Gastrocnemius medialis (tissue), 4 donors: ENCODE measurements around the gene BIRC2.

Experiments
- POLR2A ChIP-seq, 2 donors: fragments of 450-650 bp; IDR thresholded peaks; one replicate each; pipeline ENCODE4 v1.6.1; 2017; ENCODE audit warnings: antibody characterized with exemption in 2 of 2, mild to moderate bottlenecking in 2 of 2, moderate library complexity in 2 of 2
- TF ChIP-seq, protein P1 (sequence below), 5 experiments: fragments of 450-650 bp in 3 of 5; fragments of 200-600 bp in 2 of 5; sonication (generic) in 2 of 5; IDR thresholded peaks in 4 of 5; conservative IDR thresholded peaks in 1 of 5; 1 replicate in 4 of 5; 2 replicates in 1 of 5; pipeline ENCODE4 v1.5.1; 2016 to 2019; ENCODE audit warnings: antibody characterized with exemption in 5 of 5, mild to moderate bottlenecking in 3 of 5, moderate library complexity in 3 of 5

DNA sequence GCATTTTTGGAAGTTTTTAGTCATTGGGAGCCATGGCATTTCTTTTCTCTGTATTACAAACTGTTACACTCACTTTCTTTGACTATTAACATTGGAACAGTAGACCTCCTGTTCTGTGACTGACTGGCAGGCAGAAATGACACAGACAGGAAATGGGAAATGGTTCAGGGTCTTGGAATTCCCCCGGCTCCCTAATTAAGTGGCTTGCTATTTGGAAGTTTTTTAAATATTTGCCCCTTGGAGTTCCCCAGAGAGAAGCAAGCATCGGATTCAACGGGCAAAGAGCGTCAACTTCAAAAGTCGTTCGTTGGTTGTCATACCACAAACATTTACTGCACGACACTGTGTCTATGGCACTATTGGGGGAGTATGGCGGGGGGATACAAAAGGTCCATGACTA is 1.1 kb upstream of the BIRC2 start:
- TF ChIP-seq, protein P1, sequence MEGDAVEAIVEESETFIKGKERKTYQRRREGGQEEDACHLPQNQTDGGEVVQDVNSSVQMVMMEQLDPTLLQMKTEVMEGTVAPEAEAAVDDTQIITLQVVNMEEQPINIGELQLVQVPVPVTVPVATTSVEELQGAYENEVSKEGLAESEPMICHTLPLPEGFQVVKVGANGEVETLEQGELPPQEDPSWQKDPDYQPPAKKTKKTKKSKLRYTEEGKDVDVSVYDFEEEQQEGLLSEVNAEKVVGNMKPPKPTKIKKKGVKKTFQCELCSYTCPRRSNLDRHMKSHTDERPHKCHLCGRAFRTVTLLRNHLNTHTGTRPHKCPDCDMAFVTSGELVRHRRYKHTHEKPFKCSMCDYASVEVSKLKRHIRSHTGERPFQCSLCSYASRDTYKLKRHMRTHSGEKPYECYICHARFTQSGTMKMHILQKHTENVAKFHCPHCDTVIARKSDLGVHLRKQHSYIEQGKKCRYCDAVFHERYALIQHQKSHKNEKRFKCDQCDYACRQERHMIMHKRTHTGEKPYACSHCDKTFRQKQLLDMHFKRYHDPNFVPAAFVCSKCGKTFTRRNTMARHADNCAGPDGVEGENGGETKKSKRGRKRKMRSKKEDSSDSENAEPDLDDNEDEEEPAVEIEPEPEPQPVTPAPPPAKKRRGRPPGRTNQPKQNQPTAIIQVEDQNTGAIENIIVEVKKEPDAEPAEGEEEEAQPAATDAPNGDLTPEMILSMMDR (IDR thresholded peaks at IDR 0.05 in 4 of 5, conservative IDR thresholded peaks at IDR 0.05 in 1 of 5), result no peak
- TF ChIP-seq POLR2A (IDR thresholded peaks at IDR 0.05), result no peak
